Stimulated activated CD8-positive, alpha-beta memory T cell treated with anti-CD3 and anti-CD28 coated beads, Interleukin-7, amount 100 ng/mL, for 24 hours (primary cell): ENCODE measurements around the gene USP6NL.

Experiments
- DNase-seq: peaks from one replicate; pipeline ENCODE4 v3.0.0-alpha.2; 2020; ENCODE audit warnings: low read depth

The USP6NL gene

GRCh38 chr10:11415095-11415494 lies 196.4 kb downstream of the USP6NL start:
- no peak for DNase-seq

GRCh38 chr10:11414314-11415038 lies 197.0 kb downstream of the USP6NL start:
- DNase-seq: no peak

- DNase-seq: no peak
Observed at GRCh38 chr10:11411926-11412545, 199.4 kb downstream of the USP6NL start.

- DNase-seq: no peak
Observed at GRCh38 chr10:11409357-11409756, 202.1 kb downstream of the USP6NL start.

- DNase-seq: no peak
Observed at GRCh38 chr10:11407939-11408338, 203.5 kb downstream of the USP6NL start.

GRCh38 chr10:11406746-11407145 lies 204.7 kb downstream of the USP6NL start:
- no peak for DNase-seq

- no peak for DNase-seq
Observed at GRCh38 chr10:11404901-11405300, 206.5 kb downstream of the USP6NL start.
